ENCODE results near the gene SEPTIN3.

The SEPTIN3 gene

GRCh38 chr22:42016111-42016510 is 46.9 kb downstream of the SEPTIN3 start:
- no peak for TF ChIP-seq CTCF (IDR thresholded peaks at IDR 0.05)

- no peak for TF ChIP-seq CTCF (IDR thresholded peaks at IDR 0.05)
Measured at GRCh38 chr22:42018224-42018623, 49.0 kb downstream of the SEPTIN3 start.
